HG03108 (cell line): ENCODE data around the gene KRT6C.
"Not testable (repeated sequence)": the region's sequence is repeated elsewhere in the genome, so short reads cannot be mapped to it uniquely, and the experiment has no call there.

Source experiments
- ATAC-seq: cut with Tn5 transposase; IDR thresholded peaks from one replicate; pipeline ENCODE4 v1.9.1; 2021; ENCODE audit warnings: moderate library complexity; ENCODE audit not compliant: unreplicated experiment

Gene KRT6C

DNA sequence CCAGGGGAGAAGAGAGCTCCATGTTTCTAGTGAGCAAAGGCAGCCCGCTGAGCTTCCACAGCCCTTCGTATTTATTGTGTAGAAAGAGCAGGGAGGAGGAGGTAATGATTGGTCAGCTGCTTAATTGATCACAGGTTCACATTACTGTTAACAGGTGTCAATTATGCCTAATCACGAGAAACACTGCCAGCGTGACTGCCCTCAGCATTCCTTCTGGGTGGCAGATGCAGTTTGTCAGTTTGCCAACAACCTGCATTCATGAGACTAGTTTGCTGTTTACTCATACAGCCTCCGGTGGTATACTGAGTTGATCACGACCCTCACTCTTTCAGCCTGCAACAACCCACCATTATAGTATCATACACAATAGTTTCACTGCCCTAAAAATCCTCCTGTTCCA is 27.0 kb upstream of the KRT6C start:
- ATAC-seq, result not testable (repeated sequence)

DNA sequence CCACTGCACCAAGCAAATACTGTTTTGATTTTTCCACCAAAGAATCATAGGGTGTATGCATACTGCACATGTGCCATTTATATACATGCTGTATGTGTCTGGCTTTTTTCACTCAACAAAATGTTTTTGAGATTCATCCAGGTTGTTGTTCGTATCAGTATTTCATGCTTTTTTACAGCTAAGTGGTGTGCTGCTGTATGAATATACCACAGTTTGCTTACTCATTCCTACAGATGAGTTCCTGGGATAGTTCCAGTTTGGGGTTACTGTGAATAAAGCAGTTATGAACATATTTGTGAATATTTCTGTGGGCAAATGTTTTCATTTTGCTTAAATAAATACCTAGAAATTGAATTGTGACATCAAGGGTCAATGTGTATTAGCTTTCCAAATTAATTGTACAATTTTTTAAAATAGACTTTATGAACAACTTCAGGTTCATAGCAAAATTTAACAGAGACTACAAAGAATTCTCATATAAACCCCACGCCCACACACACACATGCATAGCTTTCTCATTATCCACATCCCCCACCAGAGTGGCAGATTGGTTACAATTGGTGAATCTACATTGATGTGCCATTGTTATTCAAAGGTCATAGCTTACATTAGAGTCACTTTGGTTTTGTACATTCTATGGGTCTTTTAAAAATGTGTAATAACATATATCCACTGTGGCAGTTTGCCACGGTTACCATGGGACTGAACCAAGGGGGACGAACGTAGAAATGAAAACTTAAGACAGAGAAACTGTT is 26.4 kb upstream of the KRT6C start:
- no peak for ATAC-seq

DNA sequence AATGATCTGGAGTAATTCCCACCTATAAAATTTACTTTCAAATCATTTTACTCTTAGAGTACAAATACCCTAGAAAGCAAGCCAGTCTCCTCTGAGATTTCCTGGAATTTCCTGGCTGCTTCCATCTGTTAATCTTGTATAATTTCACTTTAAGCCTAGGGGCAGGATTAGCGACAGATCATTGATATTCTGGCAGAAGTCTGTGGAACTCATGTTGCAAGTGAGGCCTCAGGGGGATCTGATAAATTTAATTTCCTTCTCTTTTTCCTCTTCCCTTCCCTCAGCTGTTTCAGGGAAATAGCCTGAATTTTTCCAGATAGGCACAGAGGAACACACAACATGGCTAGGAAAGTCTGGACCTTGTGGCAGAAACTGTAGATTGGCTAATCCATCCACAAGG is 25.3 kb upstream of the KRT6C start:
- no peak for ATAC-seq

DNA sequence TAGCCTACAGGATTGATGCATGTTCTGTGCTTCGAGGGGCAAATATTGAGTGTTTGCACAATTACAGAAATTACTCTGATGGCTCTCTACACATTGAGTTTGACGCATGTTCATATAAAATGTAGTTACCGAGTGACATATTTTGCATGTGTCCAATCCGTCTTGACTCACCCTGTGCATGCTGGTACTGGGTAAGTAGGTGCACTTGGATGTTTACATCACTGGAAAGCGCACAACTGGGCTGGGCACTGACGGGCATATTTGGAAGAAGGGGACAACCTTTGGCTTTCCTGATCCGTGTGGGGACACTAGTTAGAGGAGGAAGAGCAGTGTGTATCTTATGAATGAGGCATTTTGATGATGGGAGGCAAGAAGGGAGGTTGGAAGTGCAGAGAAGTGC is 24.4 kb upstream of the KRT6C start:
- ATAC-seq, result no peak

DNA sequence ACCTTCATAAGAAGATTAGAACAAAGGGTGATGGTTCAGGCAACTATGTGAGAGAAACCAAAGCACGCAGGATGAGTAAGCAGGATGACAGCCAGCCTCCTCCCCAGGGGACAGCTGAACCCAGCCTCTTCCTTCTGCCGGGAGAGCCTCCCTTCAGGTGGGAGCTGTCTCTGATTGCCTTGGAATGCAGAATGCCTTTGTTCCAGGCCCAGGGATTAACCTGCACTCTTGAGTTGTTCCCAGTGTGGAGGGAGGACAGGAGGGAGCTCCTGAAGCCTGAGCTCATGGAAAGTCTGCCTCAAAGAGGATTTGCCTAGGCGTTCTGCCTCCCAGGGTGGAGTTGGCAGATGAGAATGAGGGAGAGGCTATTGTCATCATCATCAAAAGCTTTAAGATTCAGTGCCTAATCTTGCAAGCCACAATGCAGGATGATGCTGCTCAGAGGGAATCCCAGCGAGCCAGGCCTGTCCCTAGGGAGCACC is 23.0 kb upstream of the KRT6C start:
- no peak for ATAC-seq

DNA sequence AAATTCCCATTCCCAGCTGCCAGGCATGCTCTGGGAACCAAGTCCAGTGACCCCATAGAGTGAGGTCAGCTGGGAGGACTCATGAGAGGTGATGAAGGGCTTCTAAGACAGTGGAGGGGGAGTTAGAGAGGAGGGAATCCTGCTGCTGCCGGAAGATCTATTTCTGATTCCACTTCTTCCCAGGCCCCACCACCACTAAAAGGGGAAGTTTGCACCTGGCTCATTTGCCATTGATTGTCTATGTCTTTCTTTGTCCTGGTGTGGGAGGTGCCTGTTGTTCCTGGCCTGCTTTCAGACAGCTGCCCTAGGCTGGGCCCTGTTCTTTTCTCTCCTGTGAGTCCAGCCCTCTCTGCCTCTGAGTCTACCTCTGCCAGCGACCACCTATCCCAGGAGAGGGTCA is 22.4 kb upstream of the KRT6C start:
- no peak for ATAC-seq

DNA sequence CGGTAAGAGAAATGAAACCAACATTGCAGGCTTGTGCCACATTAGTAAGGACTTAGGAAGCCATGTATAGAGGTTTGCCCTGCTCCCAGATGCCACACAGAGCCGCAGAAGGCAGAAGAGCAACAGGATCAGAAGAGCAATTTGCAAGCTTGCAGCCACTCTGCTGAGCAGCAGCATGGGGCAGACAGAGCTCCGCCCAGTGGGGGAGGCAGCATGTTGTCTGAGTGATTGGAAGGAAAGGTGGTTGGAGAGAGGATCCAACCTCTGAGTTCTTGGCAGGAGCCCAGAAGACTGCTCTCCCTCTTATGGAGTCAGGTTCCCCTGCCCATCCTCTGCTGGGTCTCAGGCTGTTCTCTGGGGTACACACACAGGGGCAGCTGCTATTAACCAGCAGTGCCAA is 21.8 kb upstream of the KRT6C start:
- no peak for ATAC-seq

DNA sequence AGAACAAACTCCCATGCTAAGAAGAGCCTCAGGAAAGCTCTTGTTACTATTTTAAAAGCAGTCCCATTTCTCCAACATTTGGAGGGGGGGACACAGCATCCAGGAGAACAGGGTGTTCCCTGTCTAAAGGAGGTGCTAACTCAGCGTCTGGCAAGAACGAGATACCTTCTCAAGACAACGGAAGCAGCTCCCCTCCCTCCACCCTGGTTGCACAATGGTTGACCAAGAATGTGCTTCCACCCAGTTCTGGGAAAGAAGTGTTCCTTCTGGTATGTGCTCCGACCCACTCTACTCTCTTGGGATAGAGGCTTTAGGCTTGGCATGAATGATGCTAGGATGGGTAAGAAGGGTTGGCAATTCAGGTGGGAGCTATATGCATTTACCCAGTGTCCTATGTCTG is 20.9 kb upstream of the KRT6C start:
- ATAC-seq, result no peak

DNA sequence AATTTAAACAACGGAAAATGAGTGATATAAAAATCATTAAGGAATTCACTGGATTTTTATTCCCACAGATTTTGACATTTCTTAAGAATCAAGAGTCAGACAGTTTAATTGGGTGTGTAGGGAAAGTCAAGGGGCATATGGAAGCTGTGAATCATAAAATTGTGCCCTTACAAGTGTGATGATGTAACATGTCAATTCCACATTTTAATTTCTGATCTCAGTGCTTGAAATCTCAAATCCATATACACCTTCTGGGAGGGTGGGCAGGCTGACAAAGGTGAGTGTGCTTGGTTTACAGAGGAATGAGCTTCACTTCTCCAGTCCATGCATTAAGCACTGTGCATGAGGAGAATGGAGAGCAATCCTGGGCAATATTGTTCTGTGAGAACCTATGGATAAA is 20.5 kb upstream of the KRT6C start:
- ATAC-seq, result no peak

DNA sequence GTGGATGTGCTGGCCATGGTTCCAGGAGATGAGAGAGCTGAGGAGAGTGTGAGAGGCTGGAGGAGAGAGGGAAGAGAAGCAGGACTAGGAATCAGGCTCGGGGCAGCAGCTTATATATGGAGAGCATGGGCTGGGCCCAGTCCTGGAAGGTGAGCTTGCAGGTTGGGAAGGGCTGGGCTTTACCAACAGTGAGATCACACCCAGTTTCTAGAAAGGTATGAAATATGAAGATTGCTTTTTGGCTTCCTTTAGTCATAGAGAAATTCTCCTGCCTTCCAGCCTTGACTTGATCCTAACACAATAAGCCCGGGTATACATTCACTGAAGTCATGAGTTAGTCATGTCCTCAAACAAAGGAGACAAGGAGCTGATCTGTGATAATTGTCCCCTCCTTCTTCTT is 19.6 kb upstream of the KRT6C start, which contains the start of gene KRT6A:
KRT6A (minus strand) TSS at position 86 of the 400 bp plus-strand sequence; CDS start at position 17, 69 bp downstream.
- ATAC-seq, result no peak

DNA sequence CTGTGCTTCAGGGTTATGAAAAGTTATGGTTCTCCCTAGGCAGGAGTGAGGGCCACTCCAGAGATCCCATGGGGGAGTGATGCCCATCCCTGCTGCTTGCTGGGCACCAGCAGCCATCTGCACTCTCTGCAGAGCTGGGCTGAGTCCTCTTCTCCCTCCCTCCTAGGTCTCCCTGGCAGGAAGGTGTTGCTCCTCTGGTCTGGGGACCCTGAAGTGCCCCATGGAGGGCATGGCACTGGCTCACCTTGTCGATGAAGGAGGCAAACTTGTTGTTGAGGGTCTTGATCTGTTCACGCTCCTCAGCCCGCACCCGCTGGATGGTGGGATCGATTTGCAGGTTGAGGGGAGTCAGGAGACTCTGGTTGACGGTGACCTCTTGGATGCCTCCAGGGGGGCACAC is 18.8 kb upstream of the KRT6C start:
- ATAC-seq, result not testable (repeated sequence)

DNA sequence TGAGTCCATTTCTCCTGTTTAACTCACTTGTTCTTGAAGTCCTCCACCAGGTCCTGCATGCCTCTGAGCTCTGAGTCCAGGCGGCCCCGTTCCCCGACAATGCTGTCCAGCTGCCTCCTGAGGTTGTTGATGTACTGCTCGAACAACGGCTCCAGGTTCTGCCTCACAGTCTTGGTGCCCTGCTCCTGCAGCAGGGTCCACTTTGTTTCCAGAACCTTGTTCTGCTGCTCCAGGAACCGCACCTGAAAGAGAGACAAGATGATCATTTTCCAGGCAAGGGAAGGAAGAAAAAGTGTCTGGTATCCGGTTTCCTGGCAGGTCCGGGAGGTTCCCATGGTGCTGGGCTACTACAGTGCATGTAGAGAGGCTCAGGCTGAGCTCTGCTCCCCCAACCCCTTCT is 17.9 kb upstream of the KRT6C start:
- not testable (repeated sequence) for ATAC-seq

DNA sequence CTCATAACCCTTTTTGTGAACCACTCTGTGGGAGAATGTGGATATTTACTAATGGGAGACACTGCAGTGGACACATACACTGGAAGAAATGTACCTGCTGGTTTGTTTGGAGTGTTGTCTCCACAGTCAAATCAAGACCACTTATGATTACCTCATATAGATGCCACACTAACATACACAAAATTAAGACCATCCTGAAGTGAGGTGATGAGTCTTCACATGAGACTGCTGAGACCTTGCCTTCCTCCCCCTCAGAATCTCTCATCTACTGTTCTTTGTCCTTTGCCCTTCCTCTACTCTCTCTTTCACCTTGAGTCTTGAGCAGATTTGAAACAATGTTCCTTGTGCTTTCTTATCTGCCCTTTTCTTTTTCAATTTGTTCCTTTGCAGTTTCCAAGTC is 15.1 kb upstream of the KRT6C start:
- ATAC-seq, result no peak

DNA sequence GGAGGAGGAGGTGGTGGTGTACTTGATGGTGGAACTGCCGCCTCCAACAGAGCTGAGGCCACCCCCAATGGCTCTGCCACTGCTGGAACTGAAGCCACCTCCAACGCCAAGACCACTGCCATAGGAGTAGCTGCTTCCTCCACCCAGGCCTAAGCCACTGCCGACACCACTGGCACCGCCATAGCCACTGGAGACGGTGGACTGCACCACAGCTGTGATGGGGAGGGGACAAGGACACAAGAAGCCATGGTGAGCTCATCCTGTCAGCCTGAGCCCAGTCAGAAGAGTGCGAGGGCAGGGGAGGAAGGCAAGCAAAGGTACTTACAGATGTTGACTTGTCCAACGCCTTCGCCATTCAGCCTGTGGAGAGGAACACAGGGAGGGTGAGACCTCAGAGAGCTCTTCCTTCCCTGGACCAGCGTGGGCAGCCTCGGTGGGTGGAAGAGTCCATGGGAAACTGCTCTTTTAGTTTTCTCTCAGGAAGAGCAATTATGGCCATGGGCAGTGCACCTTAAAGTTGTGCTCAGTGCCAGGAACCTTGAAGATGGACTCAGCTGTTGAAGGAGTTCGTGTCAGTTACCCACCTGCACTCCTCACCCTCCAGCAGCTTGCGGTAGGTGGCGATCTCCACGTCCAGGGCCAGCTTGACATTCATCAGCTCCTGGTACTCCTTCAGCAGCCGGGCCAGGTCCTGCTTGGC is 14.3 kb upstream of the KRT6C start:
- ATAC-seq, result not testable (repeated sequence)

DNA sequence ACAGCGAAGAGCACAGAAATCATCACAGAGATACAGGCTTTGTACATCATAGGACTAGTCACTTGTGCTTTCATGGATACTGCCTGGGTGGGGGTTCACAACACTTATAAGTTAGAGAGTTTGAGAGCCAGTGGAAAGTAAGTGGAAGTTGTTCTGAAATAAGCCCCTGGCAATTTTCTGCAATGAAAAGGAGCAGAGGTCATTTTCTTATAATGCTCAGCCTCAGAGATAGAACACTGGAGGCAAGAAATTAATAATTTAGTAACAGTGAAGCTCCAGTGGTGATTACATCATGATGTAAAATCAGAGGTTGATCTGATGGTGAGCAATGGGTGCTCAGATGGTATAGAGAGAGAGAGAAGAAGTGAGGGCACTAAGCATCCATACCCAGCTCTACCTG is 13.6 kb upstream of the KRT6C start:
- no peak for ATAC-seq

DNA sequence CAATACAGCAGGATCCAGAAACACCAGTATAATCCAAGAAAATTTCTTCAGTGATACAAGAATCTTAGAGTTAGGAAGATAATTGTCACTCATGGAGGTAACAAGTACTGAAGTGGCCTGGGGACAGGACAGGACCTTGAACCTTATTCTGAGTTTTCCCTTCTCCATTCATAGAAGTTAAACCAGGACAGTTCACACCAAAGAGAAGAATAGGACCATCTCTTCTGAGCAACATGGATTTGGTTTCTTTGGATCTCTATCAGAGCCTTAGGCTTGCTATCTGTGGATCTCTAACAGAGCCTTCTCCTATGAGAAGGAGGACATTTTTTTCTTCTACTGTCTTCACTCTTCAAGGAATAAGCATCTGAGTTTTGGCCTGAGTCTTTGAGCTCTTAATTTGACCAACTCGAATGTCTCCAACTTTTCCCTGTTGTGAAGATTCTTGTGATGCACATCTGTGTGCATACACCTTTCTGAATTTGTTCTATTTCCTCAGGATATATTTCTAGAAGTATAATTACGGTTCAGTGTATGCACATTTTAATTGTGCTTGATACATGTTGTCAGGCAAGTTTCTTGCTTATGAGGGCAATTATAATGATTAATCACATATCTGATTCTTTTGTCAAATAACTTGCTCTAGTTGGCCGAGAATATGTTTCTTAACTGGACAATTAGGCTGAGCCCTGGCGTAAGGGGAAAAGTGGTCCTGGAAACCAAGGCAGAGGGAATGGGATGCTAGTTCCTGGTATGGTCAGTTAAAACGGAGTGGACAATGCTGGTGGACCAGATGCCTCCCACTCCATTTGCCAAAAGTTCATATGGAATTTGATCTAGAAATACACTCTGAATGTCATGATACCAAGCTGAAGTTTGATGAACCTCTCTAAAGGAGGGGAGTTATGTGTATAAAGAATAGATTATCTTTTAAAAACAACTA is 12.8 kb upstream of the KRT6C start:
- ATAC-seq, result no peak

DNA sequence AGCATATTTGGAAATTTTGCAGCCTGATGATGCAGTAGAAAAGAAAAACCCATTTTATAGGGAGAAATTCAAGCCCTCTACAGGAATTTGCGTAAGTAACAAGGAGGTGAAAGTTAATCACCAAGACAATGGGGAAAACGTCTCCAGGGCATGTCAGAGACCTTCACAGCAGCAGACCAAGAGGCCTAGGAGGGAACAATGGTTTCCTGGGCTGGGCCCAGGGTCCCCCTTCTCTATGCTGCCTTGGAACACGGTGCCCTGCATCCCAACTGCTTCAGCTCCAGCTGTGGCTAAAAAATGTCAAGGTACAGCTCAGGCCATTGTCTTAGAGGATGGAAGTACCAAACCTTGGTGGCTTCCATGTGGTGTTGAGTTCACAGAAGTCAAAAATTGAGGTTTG is 6.5 kb upstream of the KRT6C start:
- no peak for ATAC-seq

DNA sequence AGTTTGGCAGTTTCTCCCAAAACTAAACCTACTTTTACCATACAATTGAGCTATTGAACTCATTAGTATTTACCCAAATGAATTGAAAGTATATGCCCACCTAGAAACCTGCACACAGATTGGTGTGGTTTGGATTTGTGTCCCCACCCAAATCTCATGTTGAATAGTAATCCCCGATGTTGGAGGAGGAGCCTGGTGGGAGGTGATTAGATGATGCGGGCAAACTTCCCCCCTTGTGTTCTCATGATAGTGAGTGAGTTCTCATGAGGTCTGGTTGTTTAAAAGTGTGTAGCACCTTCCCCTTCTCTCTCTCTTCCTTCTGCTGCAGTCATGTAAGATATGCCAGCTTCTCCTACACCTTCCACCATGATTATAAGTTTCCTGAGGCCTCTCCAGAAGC is 4.0 kb upstream of the KRT6C start:
- no peak for ATAC-seq

DNA sequence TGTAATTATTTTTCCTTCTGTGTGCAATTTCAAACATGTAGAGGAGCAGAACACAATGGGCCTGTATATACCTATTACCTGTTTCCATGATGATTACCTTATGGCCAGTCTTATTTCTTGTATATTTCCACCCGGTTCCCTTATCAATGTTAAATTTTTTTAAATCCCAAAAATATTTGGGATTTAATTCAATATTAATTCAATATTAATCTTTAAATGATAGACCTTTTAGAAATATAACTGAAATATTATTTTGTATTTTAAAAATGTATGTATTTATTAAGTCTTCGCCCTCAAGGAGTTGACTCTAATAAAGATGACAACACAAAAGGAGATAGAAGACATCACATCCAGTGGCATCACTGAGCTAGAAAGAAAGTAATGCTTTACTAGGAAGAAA is 607 bp upstream of the KRT6C start:
- ATAC-seq, result no peak

DNA sequence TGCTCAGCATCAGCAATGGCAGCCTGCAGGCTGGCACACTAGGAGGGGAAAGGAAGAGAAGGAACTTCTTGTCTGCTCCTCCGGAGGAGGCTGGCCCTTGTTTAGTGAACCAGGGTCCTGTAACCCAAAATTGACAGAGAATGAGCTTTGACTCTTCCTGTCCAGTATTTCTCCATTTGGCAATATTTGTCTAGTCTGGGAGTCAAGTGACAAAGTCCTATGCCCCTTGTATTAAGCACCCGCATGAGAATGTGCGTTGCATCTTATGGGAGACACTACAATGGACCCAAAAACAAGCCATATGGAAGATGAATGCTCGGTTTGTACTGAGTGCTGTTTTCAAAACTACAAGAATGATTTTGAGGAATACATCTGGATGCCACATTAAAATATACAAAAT is 3.8 kb downstream of the KRT6C start:
- no peak for ATAC-seq

DNA sequence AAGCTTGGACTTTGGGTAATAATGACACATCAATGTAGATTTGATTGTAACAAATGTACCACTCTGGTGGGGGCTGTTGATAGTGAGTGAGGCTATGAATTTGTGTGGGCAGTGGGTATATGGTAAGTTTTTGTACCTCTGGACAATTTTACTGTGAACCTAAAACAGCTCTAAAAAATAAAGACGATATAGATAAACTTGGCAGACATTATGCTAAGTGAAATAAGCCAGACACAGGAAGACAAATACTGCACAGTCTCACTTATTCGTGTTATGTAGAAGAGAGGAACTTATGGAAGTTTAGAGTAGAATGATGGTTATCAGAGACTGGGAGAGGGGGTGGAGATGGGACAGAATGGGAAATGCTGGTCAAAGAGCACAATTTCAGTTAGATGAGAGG is 8.7 kb downstream of the KRT6C start:
- ATAC-seq, result no peak
